Caco-2 (cell line): ENCODE results near the gene CLDN20. TPM values are rescaled to one million over a fixed set of nuclear protein-coding genes. Genes with fewer than 3 reads are reported as not detected.

Experiments
- BruUV-seq: library from RNA; stranded (reverse); fragments of 400-500 nt; replicated peaks from 2 replicates; lab custom pipeline; 2021; lab: Mats Ljungman, UMichigan
- CTCF ChIA-PET: fragments of 300-600 bp; sonication (Branson Sonifier 250); formaldehyde crosslinking; loops from one replicate; lab custom pipeline; 2022; ENCODE audit warnings: antibody characterized with exemption; lab: Charles Lee
- POLR2A ChIA-PET: fragments of 300-600 bp; sonication (Branson Sonifier 250); formaldehyde crosslinking; loops from one replicate; lab custom pipeline; 2022; ENCODE audit warnings: antibody characterized with exemption; lab: Charles Lee
- DNase-seq, 2 experiments: peaks; one replicate each; pipeline versions ENCODE4 v3.0.0 to v3.0.0-alpha.2; 2020 to 2022
- H3K27me3 ChIP-seq: replicated peaks from 2 replicates; pipeline ENCODE4 v1.6.0; 2011; ENCODE audit warnings: low read length; ENCODE audit not compliant: control insufficient read depth, insufficient read depth
- H3K36me3 ChIP-seq: 2 replicates; pipeline ENCODE4 v1.5.1; 2011; ENCODE audit warnings: low read length; ENCODE audit not compliant: control insufficient read depth, insufficient read depth
- H3K4me1 ChIP-seq: fragments of 250-450 bp; sonication (Bioruptor Pico); 2 replicates; pipeline ENCODE4 v1.5.1; 2020; ENCODE audit warnings: mild to moderate bottlenecking
- H3K4me3 ChIP-seq: 2 replicates; pipeline ENCODE4 v1.5.1; 2011; ENCODE audit warnings: low read depth, mild to moderate bottlenecking, control low read depth, low read length
- H3K9me3 ChIP-seq: fragments of 250-450 bp; sonication (Bioruptor Pico); 2 replicates; pipeline ENCODE4 v1.5.1; 2020; ENCODE audit warnings: mild to moderate bottlenecking, moderate library complexity
- H3K27ac Mint-ChIP-seq: one replicate; pipeline ENCODE4 v1.8.0; 2022; ENCODE audit warnings: mixed read lengths; ENCODE audit not compliant: unreplicated experiment
- H3K27me3 Mint-ChIP-seq: one replicate; pipeline ENCODE4 v1.8.0; 2022; ENCODE audit warnings: mixed read lengths; ENCODE audit not compliant: insufficient read depth, unreplicated experiment
- H3K36me3 Mint-ChIP-seq: one replicate; pipeline ENCODE4 v1.8.0; 2022; ENCODE audit warnings: mild to moderate bottlenecking, mixed read lengths; ENCODE audit not compliant: insufficient read depth, unreplicated experiment
- H3K4me1 Mint-ChIP-seq: one replicate; pipeline ENCODE4 v1.8.0; 2022; ENCODE audit warnings: low read depth, mixed read lengths; ENCODE audit not compliant: unreplicated experiment
- H3K4me3 Mint-ChIP-seq: one replicate; pipeline ENCODE4 v1.8.0; 2022; ENCODE audit warnings: mild to moderate bottlenecking, moderate library complexity, mixed read lengths; ENCODE audit not compliant: unreplicated experiment
- H3K9me3 Mint-ChIP-seq: one replicate; pipeline ENCODE4 v1.8.0; 2022; ENCODE audit warnings: mixed read lengths; ENCODE audit not compliant: unreplicated experiment
- intact Hi-C: fragments of 100-400 bp; cut with micrococcal nuclease; formaldehyde crosslinking; loops from one replicate; pipeline ENCODE4 v1.10.0; 2022; ENCODE audit not compliant: unreplicated experiment
- total RNA-seq: library from RNA; stranded (reverse); gene quantifications from 2 replicates; pipeline ENCODE4 v1.2.3, GENCODE V29; 2022
- TF ChIP-seq, protein P1 (sequence below), 2 experiments: fragments of 200-600 bp in 1 of 2; IDR thresholded peaks; 1 replicate in 1 of 2; 2 replicates in 1 of 2; pipeline versions ENCODE4 v1.5.1 to v1.8.0; 2011 to 2022; ENCODE audit warnings: antibody characterized with exemption in 1 of 2, control low read depth in 1 of 2, inconsistent platforms in 1 of 2, low read depth in 1 of 2, low read length in 1 of 2, mild to moderate bottlenecking in 1 of 2, moderate library complexity in 1 of 2; ENCODE audit not compliant: insufficient read depth in 1 of 2, severe bottlenecking in 1 of 2, unreplicated experiment in 1 of 2

CLDN20 gene
- total RNA-seq, 1 experiment from 2014 or later = not detected

- H3K4me1 ChIP-seq = no peaks in the 10 kb centered on the region
- no TSS peak for BruUV-seq
- no peaks in the 10 kb centered on the region for H3K27me3 Mint-ChIP-seq
- TF ChIP-seq, protein P1, sequence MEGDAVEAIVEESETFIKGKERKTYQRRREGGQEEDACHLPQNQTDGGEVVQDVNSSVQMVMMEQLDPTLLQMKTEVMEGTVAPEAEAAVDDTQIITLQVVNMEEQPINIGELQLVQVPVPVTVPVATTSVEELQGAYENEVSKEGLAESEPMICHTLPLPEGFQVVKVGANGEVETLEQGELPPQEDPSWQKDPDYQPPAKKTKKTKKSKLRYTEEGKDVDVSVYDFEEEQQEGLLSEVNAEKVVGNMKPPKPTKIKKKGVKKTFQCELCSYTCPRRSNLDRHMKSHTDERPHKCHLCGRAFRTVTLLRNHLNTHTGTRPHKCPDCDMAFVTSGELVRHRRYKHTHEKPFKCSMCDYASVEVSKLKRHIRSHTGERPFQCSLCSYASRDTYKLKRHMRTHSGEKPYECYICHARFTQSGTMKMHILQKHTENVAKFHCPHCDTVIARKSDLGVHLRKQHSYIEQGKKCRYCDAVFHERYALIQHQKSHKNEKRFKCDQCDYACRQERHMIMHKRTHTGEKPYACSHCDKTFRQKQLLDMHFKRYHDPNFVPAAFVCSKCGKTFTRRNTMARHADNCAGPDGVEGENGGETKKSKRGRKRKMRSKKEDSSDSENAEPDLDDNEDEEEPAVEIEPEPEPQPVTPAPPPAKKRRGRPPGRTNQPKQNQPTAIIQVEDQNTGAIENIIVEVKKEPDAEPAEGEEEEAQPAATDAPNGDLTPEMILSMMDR (IDR thresholded peaks at IDR 0.05; ENCODE audit: insufficient read depth in 1 of 2, low read depth in 1 of 2, low read length in 1 of 2, severe bottlenecking in 1 of 2, unreplicated experiment in 1 of 2) = no peak
- H3K4me3 ChIP-seq = peak overlapping the region; percentile 65
- H3K4me3 Mint-ChIP-seq = peak overlapping the region; percentile 89
- no peaks in the 10 kb centered on the region for H3K27me3 ChIP-seq
- H3K36me3 ChIP-seq = no peaks in the 10 kb centered on the region
- DNase-seq = no peak
- CTCF ChIA-PET = no interaction called here
- no peaks in the 10 kb centered on the region for H3K4me1 Mint-ChIP-seq
- H3K9me3 ChIP-seq = no peaks in the 10 kb centered on the region
- peaks cover 40% of the 10 kb centered on the region for H3K36me3 Mint-ChIP-seq
- intact Hi-C loops = loop anchor here (2.0 kb wide), 1 partner anchor 139 kb away; no protein-coding TSS in a partner anchor
- peak overlapping the region; percentile 86 for H3K27ac Mint-ChIP-seq
- POLR2A ChIA-PET = interaction anchor here (0.9 kb wide), 1 partner anchor 13 kb away, joined by 12 read pairs; no protein-coding TSS in a partner anchor
- H3K9me3 Mint-ChIP-seq = no peaks in the 10 kb centered on the region
These were observed 51.7 kb downstream of the CLDN20 start for GRCh38 chr6:155315516-155315871.

GRCh38 chr6:155316419-155316818, 52.6 kb downstream of the CLDN20 start:
- Histone ChIP-seq H3K36me3 (no peaks in the 10 kb centered on the region), H3K9me3 (no peaks in the 10 kb centered on the region), H3K27me3 (no peaks in the 10 kb centered on the region), H3K4me3 (no peak overlapping the region), H3K4me1 (no peaks in the 10 kb centered on the region)
- Mint-ChIP-seq H3K4me1 (no peaks in the 10 kb centered on the region), H3K36me3 (peaks cover 31% of the 10 kb centered on the region), H3K4me3 (no peak overlapping the region), H3K27me3 (no peaks in the 10 kb centered on the region), H3K27ac (no peak overlapping the region), H3K9me3 (no peaks in the 10 kb centered on the region)
- DNase-seq = no peak
- POLR2A ChIA-PET = interaction anchor here (0.6 kb wide), 1 partner anchor 1316 kb away, joined by 4 read pairs; no protein-coding TSS in a partner anchor
- TF ChIP-seq, protein P1 (IDR thresholded peaks at IDR 0.05; ENCODE audit: insufficient read depth in 1 of 2, low read depth in 1 of 2, low read length in 1 of 2, severe bottlenecking in 1 of 2, unreplicated experiment in 1 of 2) = no peak
- CTCF ChIA-PET = no interaction called here
- intact Hi-C loops = no loop called here
- BruUV-seq = no TSS peak

- Mint-ChIP-seq H3K36me3 (peaks cover 23% of the 10 kb centered on the region), H3K4me1 (no peaks in the 10 kb centered on the region), H3K4me3 (no peak overlapping the region), H3K27me3 (no peaks in the 10 kb centered on the region), H3K9me3 (no peaks in the 10 kb centered on the region), H3K27ac (no peak overlapping the region)
- Histone ChIP-seq H3K4me3 (no peak overlapping the region), H3K36me3 (no peaks in the 10 kb centered on the region), H3K27me3 (no peaks in the 10 kb centered on the region), H3K4me1 (no peaks in the 10 kb centered on the region), H3K9me3 (no peaks in the 10 kb centered on the region)
- DNase-seq = no peak
- intact Hi-C loops = no loop called here
- ChIA-PET CTCF (no interaction called here), POLR2A (no interaction called here)
- BruUV-seq = no TSS peak
- TF ChIP-seq, protein P1 (IDR thresholded peaks at IDR 0.05; ENCODE audit: insufficient read depth in 1 of 2, low read depth in 1 of 2, low read length in 1 of 2, severe bottlenecking in 1 of 2, unreplicated experiment in 1 of 2) = no peak
These were observed 53.4 kb downstream of the CLDN20 start for GRCh38 chr6:155317186-155317585.
